Raji (cell line): ENCODE data around the gene PKN1.

Experiments used
- POLR2A ChIP-seq: IDR thresholded peaks from 2 replicates; pipeline ENCODE4 v1.6.1; 2011; ENCODE audit warnings: low read depth, low read length, control low read depth; ENCODE audit not compliant: insufficient read depth

The PKN1 gene

GRCh38 chr19:14505488-14506239 lies 72.6 kb downstream of the PKN1 start:
- TF ChIP-seq POLR2A: no peak

- TF ChIP-seq POLR2A: no peak
Measured at GRCh38 chr19:14507704-14508542, 74.8 kb downstream of the PKN1 start.

- TF ChIP-seq POLR2A: no peak
Measured at GRCh38 chr19:14510311-14511228, 77.5 kb downstream of the PKN1 start.

- TF ChIP-seq POLR2A: no peak
Measured at GRCh38 chr19:14511229-14511593, 78.1 kb downstream of the PKN1 start.

- no peak for TF ChIP-seq POLR2A
Measured at GRCh38 chr19:14512406-14512961, 79.4 kb downstream of the PKN1 start.

GRCh38 chr19:14514215-14514863 lies 81.2 kb downstream of the PKN1 start:
- no peak for TF ChIP-seq POLR2A

- TF ChIP-seq POLR2A: no peak
Measured at GRCh38 chr19:14515501-14516047, 82.5 kb downstream of the PKN1 start.

- TF ChIP-seq POLR2A: no peak
Measured at GRCh38 chr19:14516048-14516534, 83.0 kb downstream of the PKN1 start.

- TF ChIP-seq POLR2A: no peak
Measured at GRCh38 chr19:14516746-14517438, 83.8 kb downstream of the PKN1 start.

- TF ChIP-seq POLR2A: no peak
Measured at GRCh38 chr19:14517446-14517839, 84.3 kb downstream of the PKN1 start.

GRCh38 chr19:14517840-14518505 lies 84.9 kb downstream of the PKN1 start, which contains the start of gene DNAJB1:
Gene DNAJB1 (minus strand): TSS chr19:14518397. CDS start chr19:14518349, 48 bp downstream.
- TF ChIP-seq POLR2A: peak; percentile 87

- no peak for TF ChIP-seq POLR2A
Measured at GRCh38 chr19:14519245-14519859, 86.2 kb downstream of the PKN1 start.

- TF ChIP-seq POLR2A: no peak
Measured at GRCh38 chr19:14519860-14520407, 86.8 kb downstream of the PKN1 start.
